Iris pigment epithelial cell (primary cell): ENCODE measurements around the gene ZMPSTE24.

Experiments
- DNase-seq: peaks from one replicate; pipeline ENCODE4 v3.0.0-alpha.2; 2011; ENCODE audit warnings: low read depth

Gene ZMPSTE24

DNA sequence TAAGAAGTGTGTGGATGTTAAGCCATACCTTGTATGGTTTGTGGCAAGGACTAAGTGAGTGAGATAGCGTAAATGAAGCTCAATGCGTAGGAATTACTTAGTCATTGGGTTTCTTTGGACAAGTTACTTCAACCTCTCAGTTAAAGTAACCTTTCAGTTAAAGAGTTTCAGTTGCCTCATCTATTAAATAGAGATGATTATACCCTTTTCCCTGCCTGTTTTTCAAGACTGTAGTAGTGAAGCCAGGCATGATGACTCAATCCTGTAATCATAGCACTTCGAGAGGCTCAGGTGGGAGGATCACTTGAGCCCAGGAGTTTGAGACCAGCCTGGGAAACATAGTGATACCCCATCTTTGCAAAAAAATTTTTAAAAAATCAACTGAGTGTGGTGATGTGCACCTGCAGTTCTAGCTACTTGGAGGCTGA, 6.3 kb downstream of the ZMPSTE24 start:
- peak; percentile 36 for DNase-seq

DNA sequence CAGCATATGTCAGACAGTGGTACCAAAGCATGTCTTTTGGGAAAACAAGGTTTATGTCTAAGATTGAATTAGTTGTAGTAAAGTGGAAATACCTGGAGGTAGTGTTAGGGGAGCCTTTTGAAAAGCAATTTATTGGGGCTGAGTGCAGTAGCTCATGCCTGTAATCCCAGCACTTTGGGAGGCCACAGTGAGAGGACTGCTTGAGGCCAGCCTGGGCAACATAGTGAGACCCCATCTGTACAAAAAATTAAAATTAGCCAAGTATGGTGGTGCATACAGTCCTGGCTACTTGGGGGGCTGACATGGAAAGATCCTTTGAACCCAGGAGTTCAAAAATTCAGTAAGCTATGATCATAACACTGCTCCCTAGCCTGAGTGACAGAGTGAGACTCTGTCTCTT, 7.3 kb downstream of the ZMPSTE24 start:
- no peak for DNase-seq

DNA sequence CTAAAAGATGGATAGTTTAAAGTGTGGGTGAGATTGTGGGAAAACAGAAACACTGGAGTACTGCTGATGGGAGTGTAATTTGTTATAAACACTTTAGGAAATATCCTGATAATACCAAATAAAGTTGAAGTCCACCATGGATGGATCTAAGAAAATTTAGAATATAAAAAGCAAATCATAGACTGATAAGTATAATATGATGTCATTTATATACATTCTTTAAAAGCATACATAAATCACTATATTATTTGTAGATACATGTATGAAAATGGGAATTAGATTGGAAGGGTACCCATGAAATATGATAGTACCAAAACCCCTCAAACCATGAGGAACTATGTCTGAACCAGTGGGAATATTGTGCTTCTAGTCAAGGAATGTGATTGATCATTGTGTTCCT, 7.9 kb downstream of the ZMPSTE24 start:
- DNase-seq: no peak

DNA sequence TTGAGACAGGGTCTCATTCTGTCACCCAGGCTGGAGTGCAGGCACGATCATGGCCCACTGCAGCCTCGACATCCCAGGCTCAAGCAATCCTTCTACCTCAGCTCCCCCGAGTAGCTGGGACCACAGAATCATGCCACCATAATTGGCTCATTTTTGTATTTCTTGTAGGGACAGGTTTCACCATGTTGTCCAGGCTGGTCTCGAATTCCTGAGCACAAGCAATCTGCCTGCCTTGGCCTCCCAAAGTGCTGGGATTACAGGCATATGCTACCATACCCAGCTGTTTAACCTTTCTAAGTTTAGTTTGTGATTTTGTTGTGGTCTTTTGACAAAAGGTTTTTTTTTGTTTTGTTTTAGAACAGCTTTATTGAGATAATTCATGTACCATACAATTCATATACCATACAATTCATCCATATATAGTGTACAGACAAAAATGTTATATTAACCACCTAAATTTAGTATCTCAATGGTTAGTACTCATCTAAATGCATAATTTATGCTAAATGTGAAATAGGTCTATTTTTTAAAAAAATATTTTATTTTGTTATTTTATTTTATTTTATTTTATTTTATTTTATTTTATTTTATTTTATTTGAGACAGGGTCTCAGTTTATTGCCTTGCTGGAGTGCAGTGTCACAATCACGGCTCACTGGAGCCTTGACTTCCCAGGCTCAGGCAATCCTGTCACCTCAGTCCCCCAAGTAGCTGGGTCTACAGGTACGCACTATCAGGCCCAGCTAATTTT, 8.9 kb downstream of the ZMPSTE24 start:
- DNase-seq: no peak

DNA sequence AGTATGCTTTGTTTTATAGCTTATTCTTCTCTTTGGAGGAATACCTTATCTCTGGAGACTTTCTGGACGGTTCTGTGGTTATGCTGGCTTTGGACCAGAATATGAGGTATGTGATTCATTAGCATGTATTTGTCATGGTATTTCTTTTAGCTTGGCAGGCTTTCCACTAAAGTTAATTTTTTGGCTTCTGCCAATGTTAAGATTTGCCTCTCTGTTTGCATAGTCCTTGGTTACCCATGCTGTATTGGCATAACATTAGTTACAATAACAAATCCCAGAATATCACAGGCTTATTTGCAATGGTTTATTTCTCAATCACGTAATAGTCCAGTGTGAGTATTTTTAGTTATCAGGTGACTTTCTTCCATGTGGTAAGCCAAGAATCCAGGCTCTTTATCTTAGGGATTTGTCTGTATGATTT, 9.7 kb downstream of the ZMPSTE24 start:
- DNase-seq: peak; percentile 92

DNA sequence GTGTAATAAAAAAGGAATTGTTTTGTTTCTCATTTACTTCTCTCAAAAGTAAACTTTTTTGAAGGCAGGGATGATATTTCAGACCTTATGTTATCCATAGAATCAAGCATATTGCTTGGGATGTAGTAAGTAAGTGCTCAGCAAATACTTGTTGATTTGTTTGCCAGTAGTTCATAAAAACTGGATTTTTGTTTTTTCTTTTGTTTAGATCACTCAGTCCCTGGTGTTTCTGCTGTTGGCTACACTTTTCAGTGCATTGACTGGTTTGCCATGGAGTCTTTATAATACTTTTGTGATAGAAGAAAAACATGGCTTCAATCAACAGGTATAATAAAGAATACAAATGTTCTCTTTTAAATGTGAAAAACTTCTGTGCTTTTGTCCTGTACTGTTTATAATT, 10.2 kb downstream of the ZMPSTE24 start:
- no peak for DNase-seq

DNA sequence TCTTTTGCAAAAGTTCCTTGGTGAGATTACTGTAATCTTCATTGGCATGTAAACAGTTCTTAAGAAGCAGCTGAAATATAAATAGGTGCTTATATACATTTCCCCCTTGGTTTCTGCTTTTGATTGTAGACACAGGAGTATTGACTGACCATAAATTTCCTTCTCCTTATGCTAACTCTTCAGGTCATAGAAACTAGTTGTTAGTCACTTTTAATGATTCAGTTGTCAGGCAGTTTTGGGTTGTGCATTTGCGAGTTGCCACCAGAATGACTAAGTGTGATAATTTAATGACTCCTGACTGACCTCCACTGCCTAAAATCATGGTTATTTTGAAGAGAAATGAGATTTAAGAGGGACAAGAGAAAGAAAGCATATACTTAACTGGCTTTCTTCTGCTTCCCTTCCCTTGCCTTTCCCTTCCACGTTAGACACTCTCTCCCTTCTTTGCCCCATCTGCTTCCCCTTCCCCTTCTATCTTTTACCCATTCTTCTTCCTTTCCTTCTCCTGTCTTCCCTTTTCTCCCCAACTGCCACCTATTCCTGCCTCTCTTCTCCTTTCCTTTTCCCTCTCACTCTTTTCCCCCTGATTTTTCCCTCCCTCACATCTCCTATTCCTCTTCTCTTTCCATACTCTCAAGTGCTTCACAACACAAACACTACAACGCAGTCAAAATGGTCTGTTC, 12.3 kb downstream of the ZMPSTE24 start:
- DNase-seq: peak; percentile 34

DNA sequence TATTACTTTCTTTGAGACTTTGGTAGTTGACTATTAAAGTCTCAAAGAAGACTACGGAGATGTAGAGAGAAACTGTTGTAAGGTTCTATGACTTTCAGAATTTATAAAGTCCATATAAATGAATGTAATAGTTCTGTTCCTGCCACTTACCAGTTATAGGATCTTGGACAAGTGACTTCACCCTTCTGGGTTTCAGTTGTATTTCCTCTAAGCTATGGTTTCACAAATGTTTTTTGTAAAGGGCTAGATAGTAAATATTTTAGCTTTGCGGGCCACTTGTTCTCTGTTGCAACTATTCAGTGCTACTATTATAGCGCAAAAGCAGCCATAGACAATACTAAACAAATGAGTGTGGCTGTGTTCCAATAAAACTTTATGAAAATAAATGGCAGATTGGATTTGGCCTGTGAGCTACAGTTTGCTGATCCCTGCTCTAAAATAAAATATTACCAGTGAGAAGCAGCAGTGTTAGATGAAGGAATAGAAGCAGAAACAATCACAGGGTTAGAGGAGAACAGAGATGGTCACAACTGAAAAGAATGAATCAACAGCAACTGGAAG, 14.7 kb downstream of the ZMPSTE24 start:
- no peak for DNase-seq

DNA sequence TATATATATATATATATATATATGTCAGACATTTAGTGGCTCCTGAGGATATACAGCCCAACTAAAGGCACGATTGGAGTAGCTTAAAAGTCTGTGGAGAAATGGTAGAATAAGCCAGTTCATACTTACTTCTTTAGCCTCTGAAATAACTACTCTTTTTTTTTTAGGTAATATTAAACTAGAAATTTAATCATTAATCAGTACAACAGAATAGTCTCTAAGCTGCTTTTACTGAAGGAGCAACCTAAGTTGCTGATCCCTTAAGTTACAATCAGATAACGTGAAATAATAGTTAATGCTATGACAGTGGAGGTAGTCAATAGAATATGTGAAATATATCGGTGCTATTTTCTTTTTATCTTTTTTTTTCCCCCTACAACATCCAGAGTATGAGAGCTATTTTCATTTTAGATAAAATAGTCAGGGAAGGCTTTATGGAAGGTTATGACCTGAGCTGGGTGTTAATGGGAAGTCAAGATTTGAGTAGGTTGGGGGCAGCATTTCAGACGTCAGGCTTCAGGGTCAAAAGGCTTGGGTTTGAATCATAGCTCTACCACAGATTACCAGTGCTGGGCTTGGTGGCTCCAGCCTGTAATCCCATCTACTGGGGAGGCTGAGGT, 15.6 kb downstream of the ZMPSTE24 start:
- DNase-seq: no peak

DNA sequence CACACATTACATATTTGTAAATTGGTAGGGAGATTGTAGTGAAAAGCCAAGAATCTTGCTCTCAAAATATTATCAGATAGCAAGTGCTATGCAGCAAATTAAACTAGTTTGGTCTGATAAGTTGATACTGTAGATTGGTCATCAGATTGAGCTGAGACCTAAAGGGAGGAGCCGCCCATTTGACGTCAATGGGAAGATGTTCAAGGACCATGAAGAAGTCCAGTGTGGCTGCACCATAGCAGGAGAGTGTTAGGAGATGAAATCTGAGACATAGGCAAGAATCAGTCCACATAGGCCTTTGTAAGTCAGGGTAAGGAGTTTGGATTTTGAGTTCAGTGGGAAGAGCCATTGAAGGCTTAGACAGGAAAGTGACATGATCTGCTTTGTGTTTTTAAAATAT, 16.3 kb downstream of the ZMPSTE24 start:
- DNase-seq: no peak

DNA sequence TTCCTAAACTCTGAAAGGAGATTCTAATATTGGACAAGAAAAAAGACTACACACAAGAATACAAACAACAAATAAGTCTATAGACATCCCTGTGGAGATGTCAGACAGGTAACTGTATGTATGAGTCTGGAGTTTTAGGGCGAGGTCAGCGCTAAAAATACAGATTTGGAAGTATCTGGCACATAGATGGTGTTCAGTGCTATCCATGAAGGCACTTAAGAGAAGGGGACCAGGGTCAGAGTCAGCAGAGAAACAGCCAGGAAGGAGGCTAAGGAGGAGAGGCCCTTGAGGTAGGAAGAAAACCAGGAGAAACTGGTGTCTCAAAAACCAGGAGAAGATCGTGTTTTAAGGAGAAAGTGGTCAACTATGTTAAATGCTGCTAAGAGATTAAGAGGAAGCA, 18.1 kb downstream of the ZMPSTE24 start:
- no peak for DNase-seq

DNA sequence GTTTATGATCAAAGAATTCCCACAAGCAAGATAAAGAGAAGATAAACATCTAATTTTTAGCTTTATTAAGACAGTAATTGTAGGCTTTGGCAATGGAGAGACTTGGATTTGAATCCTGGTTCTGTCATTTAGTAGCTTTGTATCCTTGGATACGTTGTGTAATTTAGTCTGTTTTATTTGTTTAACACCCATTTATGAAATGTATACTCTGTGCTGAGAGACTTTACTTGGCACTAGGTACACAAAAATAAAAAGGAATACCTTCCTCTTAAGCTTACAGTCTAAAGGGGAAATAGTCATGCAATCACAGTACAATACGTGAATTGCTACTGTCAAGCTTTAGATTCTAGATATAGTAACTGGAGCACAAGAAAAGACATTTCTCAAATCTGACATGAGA, 23.8 kb downstream of the ZMPSTE24 start:
- no peak for DNase-seq

DNA sequence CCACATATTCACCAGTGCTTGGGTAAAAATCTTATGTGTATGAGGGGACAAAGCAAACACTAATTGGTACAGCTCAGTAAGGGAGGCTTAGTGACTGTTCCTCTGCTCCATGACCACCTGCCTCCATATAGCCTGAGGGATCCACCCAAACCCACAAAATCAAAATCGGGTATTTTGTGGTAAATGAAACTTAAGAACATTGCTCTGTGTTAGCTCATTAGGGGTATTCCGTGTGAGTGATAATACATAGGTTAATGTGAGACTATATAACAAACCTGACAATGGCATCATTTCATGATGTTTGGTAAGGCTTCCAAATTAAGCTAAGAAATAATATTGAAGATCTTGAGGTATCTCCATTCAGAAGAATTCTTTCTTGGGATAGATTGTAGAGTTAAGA, 33.3 kb downstream of the ZMPSTE24 start:
- DNase-seq: no peak

DNA sequence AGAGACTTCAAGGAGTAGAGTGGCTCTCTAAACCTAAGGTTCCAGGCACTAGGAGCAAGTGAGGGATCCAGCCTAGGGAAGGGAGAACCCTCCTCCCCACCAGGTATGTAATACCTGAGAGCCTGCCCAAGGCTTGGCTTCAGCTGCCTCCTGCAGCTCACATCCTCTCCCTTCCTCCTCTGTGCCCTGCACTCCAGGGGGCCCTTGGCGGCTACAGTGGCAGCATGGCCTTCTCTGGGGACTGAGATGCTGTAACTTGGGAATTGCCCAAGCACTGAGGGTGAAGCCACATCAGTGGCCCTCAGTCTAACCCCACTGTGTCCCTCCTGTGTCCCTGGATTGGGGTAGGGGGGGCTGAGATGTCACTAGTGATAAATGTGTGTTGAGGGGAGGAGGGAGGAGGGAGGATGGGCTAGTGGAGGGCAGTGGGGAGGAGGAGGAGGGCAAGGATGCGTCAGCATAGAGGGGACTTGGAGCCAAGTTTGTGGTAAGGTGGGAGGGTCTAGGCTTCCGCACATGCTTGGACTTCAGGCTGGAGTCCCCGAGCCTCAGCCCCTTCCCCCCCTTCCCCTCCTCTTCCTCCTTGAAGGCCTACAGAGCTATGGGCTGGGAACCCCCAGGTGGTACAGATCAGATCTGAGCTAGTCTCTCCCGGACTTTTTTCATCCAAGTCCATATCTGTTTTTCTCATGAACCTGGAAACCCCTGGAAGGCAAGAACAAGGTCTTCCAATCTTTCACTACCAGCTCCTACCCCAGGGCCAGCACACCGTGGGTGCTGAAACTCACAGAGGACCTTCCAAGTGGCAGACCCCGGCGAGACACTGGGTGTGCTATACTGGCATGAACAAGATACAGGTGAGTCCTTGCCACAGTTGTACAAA, 41.6 kb downstream of the ZMPSTE24 start:
- DNase-seq: no peak

DNA sequence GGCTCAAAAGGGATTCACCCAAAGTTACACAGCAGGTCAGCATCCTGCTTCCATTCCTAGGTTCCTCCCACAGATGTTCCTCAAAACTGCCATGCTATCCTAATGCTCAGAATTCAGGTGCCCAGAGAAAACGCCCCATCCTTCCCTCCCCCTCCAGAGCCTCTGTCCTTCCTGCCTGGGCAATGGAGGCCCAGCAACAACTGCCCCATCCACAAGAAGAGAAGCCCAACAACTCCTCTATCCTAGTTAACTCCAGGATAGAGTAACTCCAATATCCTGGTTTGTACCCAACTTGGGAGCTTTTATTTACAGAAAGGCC, 42.2 kb downstream of the ZMPSTE24 start:
- DNase-seq: no peak

DNA sequence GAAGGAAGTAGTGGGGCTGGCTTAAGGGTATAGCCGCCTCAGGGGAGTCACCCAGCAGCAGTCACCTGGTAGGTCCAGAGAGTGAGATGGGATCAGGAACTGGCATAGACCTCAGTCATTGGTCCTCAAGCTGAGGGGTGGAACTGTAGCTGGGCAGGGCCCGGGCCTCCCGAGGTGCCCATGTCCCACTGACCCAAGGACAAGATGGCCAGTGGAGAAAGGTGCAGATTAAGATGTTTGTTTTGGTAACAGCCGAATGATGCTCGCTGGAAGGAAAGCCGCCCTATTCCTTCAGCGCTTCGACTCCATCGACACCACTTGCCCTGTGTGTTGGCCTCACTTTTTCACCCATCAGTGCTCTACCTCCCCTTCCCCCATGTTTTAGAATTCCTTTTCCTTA, 42.6 kb downstream of the ZMPSTE24 start:
- no peak for DNase-seq

DNA sequence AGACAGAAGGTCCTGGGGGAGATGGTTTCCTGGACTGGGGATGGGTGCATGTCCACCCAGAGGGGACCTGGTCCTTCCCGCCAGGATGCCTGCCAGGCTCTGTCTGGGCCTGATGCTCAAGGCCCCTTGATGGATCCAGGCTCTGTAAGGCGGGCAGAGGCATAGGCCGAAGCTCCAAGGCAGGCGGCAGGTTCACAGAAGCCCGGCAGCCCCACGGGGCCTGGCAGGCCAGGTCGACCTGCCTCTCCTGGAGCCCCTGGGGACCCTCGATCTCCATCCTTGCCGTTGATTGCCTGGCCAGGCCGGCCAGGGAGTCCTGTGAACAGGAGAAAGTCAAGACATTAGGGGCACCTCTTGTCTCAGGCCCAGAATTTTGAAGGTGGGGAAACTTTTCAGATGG, 43.0 kb downstream of the ZMPSTE24 start:
- no peak for DNase-seq

DNA sequence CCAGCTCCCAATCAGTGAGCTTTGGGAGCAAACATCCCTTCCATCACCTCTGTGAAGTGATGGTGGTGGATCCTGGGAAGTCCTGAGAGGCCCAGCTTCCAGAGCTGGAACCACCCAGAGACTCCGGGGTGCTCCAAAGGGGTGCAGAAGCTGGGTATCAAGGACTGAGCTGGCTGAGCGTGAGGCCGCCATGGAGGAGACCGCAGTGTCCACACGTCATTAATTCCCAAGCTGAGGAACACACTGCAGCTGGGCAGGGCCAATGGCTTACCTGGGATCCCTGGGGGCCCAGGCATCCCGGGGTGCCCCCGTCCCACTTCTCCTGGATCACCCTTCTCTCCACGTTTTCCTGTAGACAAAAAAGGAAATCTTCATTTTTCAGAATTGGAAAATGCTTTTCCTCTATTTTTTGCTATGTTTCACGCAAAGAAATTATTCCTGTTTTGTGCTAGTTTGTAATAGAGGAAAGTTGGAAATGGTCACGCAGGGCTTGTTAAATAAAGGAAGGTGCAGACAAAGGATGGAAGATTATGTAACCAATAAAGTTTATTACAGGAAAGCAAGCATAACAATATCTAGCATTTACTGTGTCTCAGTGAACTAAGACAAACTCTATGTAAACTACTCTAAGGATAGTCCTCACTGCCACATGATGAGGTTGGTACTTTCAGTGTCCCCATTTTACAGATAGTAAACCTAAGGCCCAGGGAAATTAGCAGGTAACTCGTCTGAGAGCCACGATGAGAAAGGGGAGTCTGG, 43.7 kb downstream of the ZMPSTE24 start:
- DNase-seq: no peak

DNA sequence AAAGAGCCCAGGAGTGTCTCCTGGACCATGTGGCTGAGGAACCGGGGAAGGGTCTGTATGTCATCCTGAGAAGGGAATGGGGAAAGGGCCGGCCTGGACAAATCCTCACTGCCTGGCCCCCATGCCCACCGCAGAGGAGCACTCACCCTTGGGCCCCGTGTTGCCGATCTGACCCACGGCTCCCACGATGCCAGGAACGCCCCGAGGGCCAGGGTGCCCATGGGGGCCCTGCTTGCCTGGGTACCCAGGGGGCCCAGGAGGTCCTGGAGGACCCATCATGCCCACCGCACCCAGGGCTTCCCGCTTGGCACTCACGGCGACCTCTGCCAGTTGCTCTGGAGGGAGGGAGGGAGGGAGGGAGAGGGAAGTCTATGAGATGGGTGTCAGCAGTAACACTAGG, 44.4 kb downstream of the ZMPSTE24 start:
- no peak for DNase-seq

DNA sequence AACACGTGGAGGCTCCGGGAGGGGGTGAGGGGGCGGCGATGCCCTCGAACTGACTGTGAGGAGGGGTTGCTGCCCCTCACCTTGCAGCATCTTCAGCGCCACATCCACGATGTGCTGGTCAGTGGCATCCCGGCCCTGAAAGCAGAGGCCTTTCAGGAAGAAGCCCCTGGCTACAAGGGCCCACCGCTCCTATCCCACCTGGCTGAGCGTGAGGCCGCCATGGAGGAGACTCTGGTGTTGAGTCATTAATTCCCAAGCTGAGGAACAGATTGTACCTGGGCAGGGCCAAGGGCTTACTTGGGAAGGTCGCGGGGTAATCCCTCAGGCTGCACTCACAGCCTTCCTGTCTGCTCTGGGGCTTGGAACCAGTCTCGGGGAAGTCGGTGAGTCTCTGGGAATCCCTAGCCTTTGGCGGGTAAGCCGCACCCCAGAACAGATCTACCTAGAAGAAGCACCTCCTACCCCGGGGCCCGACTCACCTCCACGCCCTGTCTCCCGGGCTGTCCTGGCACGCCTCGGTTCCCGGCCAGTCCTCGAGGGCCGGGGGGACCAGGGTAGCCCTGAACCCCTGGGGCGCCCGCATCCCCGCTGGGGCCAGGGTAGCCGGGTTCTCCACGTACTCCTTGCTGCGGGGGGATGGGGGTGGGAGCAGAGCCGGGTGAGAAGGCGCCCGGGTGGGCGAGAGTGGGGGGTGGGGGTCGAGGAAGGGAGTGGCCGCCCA, 45.2 kb downstream of the ZMPSTE24 start:
- DNase-seq: no peak

DNA sequence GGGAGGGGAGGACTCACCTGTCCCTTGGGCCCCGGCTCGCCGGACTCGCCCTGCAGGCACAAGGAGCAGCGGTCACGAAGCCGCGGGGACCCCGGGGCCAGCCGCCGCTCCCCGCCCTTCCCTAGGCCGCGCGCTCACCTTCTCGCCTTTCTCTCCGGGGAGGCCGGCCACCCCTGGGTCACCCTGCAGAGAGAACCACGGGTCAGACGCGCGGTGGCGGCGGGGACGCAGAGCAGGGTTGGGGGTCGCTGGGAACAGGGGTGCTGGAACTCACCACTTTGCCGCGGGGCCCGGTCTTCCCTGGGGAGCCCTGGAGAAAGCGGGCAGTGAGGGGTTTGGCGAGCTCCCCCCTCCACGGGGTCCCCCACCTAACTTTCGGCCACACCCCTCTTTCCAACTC, 45.8 kb downstream of the ZMPSTE24 start:
- no peak for DNase-seq
